ENCODE measurements around the gene MAST1.

The MAST1 gene

DNA sequence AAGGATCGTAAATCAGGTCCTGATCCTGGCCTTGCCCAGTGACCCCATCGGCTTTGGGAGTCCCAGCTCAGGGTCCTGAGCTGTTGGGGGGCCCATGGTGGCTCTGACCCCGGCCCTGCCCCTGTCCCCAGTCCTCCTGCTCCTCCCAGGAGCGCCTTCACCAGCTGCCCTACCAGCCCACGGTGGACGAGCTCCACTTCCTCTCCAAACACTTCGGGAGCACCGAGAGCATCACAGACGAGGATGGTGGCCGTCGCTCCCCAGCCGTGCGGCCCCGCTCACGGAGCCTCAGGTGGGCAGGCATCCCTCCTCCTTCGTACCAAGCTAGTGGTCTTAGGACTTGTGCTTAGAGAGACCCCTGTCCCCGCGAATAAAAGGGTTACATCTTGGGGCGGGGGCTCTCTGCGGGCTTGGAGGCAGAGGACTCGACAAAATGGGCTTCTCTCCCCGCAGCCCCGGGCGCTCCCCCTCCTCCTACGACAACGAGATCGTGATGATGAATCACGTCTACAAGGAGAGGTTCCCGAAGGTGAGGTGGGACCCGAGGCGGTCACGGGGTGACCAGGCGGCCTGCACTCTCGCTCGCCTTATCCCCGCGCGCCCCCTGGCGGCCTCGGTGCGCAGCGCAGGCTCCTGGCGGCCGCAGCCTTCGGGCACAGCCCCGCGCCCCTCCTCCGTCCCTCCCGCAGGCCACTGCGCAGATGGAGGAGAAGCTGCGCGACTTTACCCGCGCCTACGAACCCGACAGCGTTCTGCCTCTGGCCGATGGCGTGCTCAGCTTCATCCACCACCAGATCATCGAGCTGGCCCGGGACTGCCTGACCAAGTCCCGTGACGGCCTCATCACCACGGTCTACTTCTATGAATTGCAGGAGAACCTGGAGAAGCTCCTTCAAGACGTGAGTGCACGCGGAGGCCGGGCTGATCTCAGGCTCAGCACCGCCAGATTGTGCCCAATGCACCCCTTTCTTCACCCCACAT is 9.1 kb downstream of the MAST1 start:
- no peaks in the 10 kb centered on the region for H3F3A ChIP-seq (ENCODE audit: insufficient read depth, low read length)
- H3K27ac ChIP-seq (ENCODE audit: low read depth, low read length, poor library complexity, severe bottlenecking): no peak overlapping the region
- H3K36me3 ChIP-seq (ENCODE audit: insufficient read depth, low read length): peaks cover 37% of the 10 kb centered on the region
- no peak overlapping the region; the same call in 1 of the 2 replicates for H3K9ac ChIP-seq (ENCODE audit: low read length)
- H3K9me3 ChIP-seq (ENCODE audit: low read length): no peaks in the 10 kb centered on the region
- peak overlapping the region; percentile 54 for H3K4me2 ChIP-seq (ENCODE audit: low read length)
- H2AFZ ChIP-seq (ENCODE audit: low read length): no peak overlapping the region
- no peaks in the 10 kb centered on the region for H3K9me2 ChIP-seq (ENCODE audit: low read depth, low read length)
- no peaks in the 10 kb centered on the region for H3K27me3 ChIP-seq (ENCODE audit: insufficient read depth, low read length)
- no peak for TF ChIP-seq EZH2 (IDR thresholded peaks at IDR 0.05; ENCODE audit: borderline replicate concordance, low read length)
- TF ChIP-seq, protein P1, sequence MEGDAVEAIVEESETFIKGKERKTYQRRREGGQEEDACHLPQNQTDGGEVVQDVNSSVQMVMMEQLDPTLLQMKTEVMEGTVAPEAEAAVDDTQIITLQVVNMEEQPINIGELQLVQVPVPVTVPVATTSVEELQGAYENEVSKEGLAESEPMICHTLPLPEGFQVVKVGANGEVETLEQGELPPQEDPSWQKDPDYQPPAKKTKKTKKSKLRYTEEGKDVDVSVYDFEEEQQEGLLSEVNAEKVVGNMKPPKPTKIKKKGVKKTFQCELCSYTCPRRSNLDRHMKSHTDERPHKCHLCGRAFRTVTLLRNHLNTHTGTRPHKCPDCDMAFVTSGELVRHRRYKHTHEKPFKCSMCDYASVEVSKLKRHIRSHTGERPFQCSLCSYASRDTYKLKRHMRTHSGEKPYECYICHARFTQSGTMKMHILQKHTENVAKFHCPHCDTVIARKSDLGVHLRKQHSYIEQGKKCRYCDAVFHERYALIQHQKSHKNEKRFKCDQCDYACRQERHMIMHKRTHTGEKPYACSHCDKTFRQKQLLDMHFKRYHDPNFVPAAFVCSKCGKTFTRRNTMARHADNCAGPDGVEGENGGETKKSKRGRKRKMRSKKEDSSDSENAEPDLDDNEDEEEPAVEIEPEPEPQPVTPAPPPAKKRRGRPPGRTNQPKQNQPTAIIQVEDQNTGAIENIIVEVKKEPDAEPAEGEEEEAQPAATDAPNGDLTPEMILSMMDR (IDR thresholded peaks at IDR 0.05; ENCODE audit: low read length): peak; percentile 98
- peaks cover 9% of the 10 kb centered on the region for H3K4me1 ChIP-seq (ENCODE audit: insufficient read depth, low read length, severe bottlenecking)
- H4K20me1 ChIP-seq (ENCODE audit: insufficient read depth, low read length): no peaks in the 10 kb centered on the region
- H3K79me2 ChIP-seq (ENCODE audit: insufficient read depth, low read length): no peaks in the 10 kb centered on the region
- H3K4me3 ChIP-seq (ENCODE audit: low read depth, low read length, poor library complexity, severe bottlenecking): peak overlapping the region; percentile 17

DNA sequence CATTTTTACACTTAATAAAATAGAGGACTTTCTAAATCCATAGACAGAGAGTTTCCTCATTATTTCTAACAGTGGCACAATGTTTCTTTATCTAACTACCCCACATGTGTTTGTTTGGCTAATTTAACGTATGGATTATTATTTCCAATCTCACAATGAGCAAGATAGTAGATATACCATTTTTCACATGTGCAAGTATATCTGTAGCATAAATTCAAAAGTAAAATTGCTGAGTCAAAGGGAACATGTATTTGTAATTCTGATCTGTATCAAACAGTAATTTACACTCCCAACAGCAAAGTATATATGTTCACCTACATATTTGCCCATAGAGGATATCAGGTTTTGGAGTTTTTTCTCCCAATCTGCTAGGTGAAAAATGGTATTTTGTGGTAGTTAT is 18.3 kb downstream of the MAST1 start:
- no peaks in the 10 kb centered on the region for H3K4me1 ChIP-seq (ENCODE audit: insufficient read depth, low read length, severe bottlenecking)
- no peaks in the 10 kb centered on the region for H3K9me3 ChIP-seq (ENCODE audit: low read length)
- H3K79me2 ChIP-seq (ENCODE audit: insufficient read depth, low read length): no peaks in the 10 kb centered on the region
- H3K9me2 ChIP-seq (ENCODE audit: low read depth, low read length): no peaks in the 10 kb centered on the region
- H3K27ac ChIP-seq (ENCODE audit: low read depth, low read length, poor library complexity, severe bottlenecking): no peak overlapping the region
- no peak overlapping the region for H3K4me2 ChIP-seq (ENCODE audit: low read length)
- peaks cover 45% of the 10 kb centered on the region for H3K36me3 ChIP-seq (ENCODE audit: insufficient read depth, low read length)
- H3K9ac ChIP-seq (ENCODE audit: low read length): no peak overlapping the region
- no peak overlapping the region for H3K4me3 ChIP-seq (ENCODE audit: low read depth, low read length, poor library complexity, severe bottlenecking)
- H3F3A ChIP-seq (ENCODE audit: insufficient read depth, low read length): no peaks in the 10 kb centered on the region
- H3K27me3 ChIP-seq (ENCODE audit: insufficient read depth, low read length): no peaks in the 10 kb centered on the region
- no peak for TF ChIP-seq EZH2 (IDR thresholded peaks at IDR 0.05; ENCODE audit: borderline replicate concordance, low read length)
- H4K20me1 ChIP-seq (ENCODE audit: insufficient read depth, low read length): no peaks in the 10 kb centered on the region
- no peak overlapping the region for H2AFZ ChIP-seq (ENCODE audit: low read length)

DNA sequence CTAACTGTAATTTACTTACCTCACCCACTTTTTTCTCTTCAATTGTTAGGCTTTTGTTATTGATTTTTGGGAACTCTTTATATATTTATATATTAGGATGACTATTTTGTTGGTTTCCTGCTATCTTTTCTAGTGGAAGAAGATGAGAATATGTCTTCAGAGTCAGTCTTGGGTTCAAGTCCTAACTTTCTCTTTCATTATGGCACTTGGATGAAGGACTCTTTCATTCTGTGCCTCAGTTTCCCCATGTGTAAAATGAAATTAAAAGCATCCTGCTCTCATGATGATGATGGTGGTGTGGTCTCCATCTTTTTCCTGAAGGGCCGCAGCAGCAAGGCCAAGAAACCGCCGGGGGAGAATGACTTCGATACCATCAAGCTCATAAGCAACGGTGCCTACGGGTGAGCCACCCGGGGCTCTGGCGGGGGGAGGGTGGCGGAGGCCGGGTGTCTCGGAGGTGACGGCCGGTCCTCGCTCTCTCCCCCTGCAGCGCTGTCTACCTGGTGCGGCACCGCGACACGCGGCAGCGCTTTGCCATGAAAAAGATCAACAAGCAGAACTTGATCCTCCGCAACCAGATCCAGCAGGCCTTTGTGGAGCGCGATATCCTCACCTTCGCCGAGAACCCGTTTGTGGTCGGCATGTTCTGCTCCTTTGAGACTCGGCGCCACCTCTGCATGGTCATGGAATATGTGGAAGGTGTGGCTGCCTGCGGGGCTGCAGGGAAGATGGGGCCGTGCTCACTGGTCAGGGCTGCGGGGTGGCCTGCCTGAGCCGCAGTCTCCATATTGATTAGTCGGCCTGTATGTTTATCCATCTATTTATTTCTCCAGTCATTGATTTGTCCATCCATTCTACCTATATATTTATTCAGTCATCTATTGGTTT is 20.0 kb downstream of the MAST1 start:
- Histone ChIP-seq H3K4me1 (ENCODE audit: insufficient read depth, low read length, severe bottlenecking) (no peaks in the 10 kb centered on the region), H2AFZ (ENCODE audit: low read length) (no peak overlapping the region), H3K79me2 (ENCODE audit: insufficient read depth, low read length) (no peaks in the 10 kb centered on the region), H3K27me3 (ENCODE audit: insufficient read depth, low read length) (no peaks in the 10 kb centered on the region), H3K4me3 (ENCODE audit: low read depth, low read length, poor library complexity, severe bottlenecking) (no peak overlapping the region), H3K27ac (ENCODE audit: low read depth, low read length, poor library complexity, severe bottlenecking) (no peak overlapping the region), H4K20me1 (ENCODE audit: insufficient read depth, low read length) (no peaks in the 10 kb centered on the region), H3K9me3 (ENCODE audit: low read length) (no peaks in the 10 kb centered on the region), H3K4me2 (ENCODE audit: low read length) (no peak overlapping the region), H3F3A (ENCODE audit: insufficient read depth, low read length) (no peaks in the 10 kb centered on the region), H3K9me2 (ENCODE audit: low read depth, low read length) (no peaks in the 10 kb centered on the region), H3K36me3 (ENCODE audit: insufficient read depth, low read length) (peaks cover 37% of the 10 kb centered on the region), H3K9ac (ENCODE audit: low read length) (no peak overlapping the region)
- TF ChIP-seq, protein P1 (IDR thresholded peaks at IDR 0.05; ENCODE audit: low read length): no peak
- TF ChIP-seq EZH2 (IDR thresholded peaks at IDR 0.05; ENCODE audit: borderline replicate concordance, low read length): no peak

Data from OCI-LY1 (cell line).